ENCODE results near the gene MRTFB. TPM values are rescaled to one million over a fixed set of nuclear protein-coding genes. Genes with fewer than 3 reads are reported as not detected.

Gene MRTFB
- total RNA-seq, 1 experiment from 2014 or later, result 90.5 TPM

DNA sequence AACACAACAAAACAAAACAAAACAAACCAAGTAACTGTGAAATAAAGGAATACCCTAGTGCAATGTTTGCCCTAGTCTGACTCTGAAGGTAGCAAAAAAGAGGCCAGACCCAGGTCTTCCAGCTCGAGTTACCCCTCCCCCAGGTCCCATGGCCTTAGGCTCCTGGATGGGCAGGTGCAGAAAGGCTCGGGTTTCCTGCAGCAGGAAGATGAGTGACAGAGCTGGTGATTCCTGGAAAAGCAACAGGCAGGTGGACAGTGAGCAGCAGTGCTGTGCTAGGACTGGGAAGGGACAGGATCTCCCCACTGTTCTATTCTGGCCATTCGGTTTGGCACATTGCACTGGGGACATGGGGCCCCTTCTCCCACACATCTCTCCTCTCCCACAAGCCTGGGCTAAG, 42.9 kb upstream of the MRTFB start:
- Histone ChIP-seq H3K9me3 (ENCODE audit: control insufficient read depth, insufficient read depth, low read depth, low read length) (no peaks in the 10 kb centered on the region), H3K4me1 (ENCODE audit: control insufficient read depth, insufficient read depth, low read length) (no peaks in the 10 kb centered on the region; the same call in 1 of the 2 replicates), H3K27ac (ENCODE audit: low read length) (no peak overlapping the region), H3K27me3 (ENCODE audit: control insufficient read depth, insufficient read depth, low read length) (no peaks in the 10 kb centered on the region), H3K36me3 (ENCODE audit: control insufficient read depth, insufficient read depth, low read length) (no peaks in the 10 kb centered on the region), H3K4me3 (ENCODE audit: low read depth in 2 of 2, low read length in 2 of 2) (no peak overlapping the region)
- intact Hi-C loops (cut with micrococcal nuclease; ENCODE audit: unreplicated experiment) (no loop called here), in situ Hi-C loops (cut with HindIII; ENCODE audit: low pct_unique_long_range_greater_than_20kb, low sequenced_read_pairs) (no loop called here)
- BruUV-seq (replicated peaks), result no TSS peak
- ATAC-seq, result 0 out of 2 replicates have a peak, but pooled peaks have one; percentile 32
- no peak for DNase-seq (ENCODE audit: low read depth, low spot score)
- ChIA-PET CTCF (no interaction called here), POLR2A (no interaction called here)
- TF ChIP-seq, protein P1, sequence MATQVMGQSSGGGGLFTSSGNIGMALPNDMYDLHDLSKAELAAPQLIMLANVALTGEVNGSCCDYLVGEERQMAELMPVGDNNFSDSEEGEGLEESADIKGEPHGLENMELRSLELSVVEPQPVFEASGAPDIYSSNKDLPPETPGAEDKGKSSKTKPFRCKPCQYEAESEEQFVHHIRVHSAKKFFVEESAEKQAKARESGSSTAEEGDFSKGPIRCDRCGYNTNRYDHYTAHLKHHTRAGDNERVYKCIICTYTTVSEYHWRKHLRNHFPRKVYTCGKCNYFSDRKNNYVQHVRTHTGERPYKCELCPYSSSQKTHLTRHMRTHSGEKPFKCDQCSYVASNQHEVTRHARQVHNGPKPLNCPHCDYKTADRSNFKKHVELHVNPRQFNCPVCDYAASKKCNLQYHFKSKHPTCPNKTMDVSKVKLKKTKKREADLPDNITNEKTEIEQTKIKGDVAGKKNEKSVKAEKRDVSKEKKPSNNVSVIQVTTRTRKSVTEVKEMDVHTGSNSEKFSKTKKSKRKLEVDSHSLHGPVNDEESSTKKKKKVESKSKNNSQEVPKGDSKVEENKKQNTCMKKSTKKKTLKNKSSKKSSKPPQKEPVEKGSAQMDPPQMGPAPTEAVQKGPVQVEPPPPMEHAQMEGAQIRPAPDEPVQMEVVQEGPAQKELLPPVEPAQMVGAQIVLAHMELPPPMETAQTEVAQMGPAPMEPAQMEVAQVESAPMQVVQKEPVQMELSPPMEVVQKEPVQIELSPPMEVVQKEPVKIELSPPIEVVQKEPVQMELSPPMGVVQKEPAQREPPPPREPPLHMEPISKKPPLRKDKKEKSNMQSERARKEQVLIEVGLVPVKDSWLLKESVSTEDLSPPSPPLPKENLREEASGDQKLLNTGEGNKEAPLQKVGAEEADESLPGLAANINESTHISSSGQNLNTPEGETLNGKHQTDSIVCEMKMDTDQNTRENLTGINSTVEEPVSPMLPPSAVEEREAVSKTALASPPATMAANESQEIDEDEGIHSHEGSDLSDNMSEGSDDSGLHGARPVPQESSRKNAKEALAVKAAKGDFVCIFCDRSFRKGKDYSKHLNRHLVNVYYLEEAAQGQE (IDR thresholded peaks at IDR 0.05; ENCODE audit: insufficient read depth in 1 of 2, low read depth in 2 of 2, low read length in 1 of 2), result no peak
- TF ChIP-seq, protein P2, sequence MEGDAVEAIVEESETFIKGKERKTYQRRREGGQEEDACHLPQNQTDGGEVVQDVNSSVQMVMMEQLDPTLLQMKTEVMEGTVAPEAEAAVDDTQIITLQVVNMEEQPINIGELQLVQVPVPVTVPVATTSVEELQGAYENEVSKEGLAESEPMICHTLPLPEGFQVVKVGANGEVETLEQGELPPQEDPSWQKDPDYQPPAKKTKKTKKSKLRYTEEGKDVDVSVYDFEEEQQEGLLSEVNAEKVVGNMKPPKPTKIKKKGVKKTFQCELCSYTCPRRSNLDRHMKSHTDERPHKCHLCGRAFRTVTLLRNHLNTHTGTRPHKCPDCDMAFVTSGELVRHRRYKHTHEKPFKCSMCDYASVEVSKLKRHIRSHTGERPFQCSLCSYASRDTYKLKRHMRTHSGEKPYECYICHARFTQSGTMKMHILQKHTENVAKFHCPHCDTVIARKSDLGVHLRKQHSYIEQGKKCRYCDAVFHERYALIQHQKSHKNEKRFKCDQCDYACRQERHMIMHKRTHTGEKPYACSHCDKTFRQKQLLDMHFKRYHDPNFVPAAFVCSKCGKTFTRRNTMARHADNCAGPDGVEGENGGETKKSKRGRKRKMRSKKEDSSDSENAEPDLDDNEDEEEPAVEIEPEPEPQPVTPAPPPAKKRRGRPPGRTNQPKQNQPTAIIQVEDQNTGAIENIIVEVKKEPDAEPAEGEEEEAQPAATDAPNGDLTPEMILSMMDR (IDR thresholded peaks at IDR 0.05), result no peak
- TF ChIP-seq TCF7L2 (IDR thresholded peaks at IDR 0.05; ENCODE audit: low read depth, low read length), result no peak
- no peak for TF ChIP-seq SIN3A (IDR thresholded peaks at IDR 0.05; ENCODE audit: borderline replicate concordance, insufficient read depth, low read depth, low read length)
- no peak for TF ChIP-seq POLR2AphosphoS5 (IDR thresholded peaks at IDR 0.05; ENCODE audit: low read depth, low read length)

DNA sequence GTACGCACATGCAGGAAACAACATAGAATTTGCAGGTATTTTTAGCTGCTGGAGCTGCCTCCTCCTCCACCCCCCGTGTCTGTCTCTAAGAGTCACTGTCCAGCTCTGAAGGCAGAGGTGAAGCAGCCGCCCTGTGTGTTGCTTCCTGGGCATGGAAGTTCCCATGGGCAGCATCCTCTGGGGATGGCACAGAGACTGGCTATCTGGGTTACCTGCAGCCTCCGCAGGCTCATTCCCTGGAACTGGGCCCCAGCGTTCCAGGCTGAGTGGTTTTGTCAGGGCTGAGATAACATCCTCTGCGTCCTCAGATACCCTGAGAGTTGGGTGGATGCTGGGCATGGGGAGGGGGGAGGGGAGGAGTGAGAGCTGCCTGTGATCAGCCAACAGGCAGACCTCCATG, 41.5 kb upstream of the MRTFB start:
- ATAC-seq, result no peak
- Histone ChIP-seq H3K36me3 (ENCODE audit: control insufficient read depth, insufficient read depth, low read length) (no peaks in the 10 kb centered on the region), H3K27ac (ENCODE audit: low read length) (no peak overlapping the region), H3K9me3 (ENCODE audit: control insufficient read depth, insufficient read depth, low read depth, low read length) (no peaks in the 10 kb centered on the region), H3K4me3 (ENCODE audit: low read depth in 2 of 2, low read length in 2 of 2) (no peak overlapping the region), H3K27me3 (ENCODE audit: control insufficient read depth, insufficient read depth, low read length) (no peaks in the 10 kb centered on the region), H3K4me1 (ENCODE audit: control insufficient read depth, insufficient read depth, low read length) (no peaks in the 10 kb centered on the region; the same call in 1 of the 2 replicates)
- DNase-seq (ENCODE audit: low read depth, low spot score), result no peak
- ChIA-PET POLR2A (interaction anchor here (0.6 kb wide), 1 partner anchor 134 kb away, joined by 3 read pairs; no protein-coding TSS in a partner anchor), CTCF (no interaction called here)
- intact Hi-C loops (cut with micrococcal nuclease; ENCODE audit: unreplicated experiment), result no loop called here
- TF ChIP-seq POLR2AphosphoS5 (IDR thresholded peaks at IDR 0.05; ENCODE audit: low read depth, low read length) (no peak), TCF7L2 (IDR thresholded peaks at IDR 0.05; ENCODE audit: low read depth, low read length) (no peak), SIN3A (IDR thresholded peaks at IDR 0.05; ENCODE audit: borderline replicate concordance, insufficient read depth, low read depth, low read length) (no peak)
- TF ChIP-seq, protein P1 (IDR thresholded peaks at IDR 0.05; ENCODE audit: insufficient read depth in 1 of 2, low read depth in 2 of 2, low read length in 1 of 2), result no peak
- TF ChIP-seq, protein P2 (IDR thresholded peaks at IDR 0.05), result no peak
- in situ Hi-C loops (cut with HindIII; ENCODE audit: low pct_unique_long_range_greater_than_20kb, low sequenced_read_pairs), result no loop called here
- no TSS peak for BruUV-seq (replicated peaks)
